Measurements from ENCODE around the gene PHF21B.

DNA sequence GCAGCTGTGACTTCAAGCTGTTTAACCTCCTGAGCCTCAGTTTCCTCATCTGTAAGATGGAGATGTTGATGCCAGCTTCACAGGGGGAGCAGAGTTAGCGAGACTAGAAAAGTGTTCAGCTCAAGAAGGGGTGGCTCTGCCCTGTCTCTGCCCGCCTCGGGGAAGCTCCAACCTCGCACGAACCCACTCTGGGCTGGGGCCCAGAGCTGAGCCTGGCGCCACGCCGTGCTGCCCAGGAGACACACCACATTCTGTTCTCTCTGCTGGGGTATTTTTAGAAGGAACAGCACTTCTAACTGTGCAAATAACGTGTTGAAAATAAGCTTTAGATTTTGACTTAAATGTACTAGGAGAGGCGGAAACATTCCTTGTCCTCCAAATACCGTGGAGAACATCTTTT lies 74.1 kb downstream of the PHF21B start:
- TF ChIP-seq CTCF (conservative IDR thresholded peaks at IDR 0.05 in 1 of 2, IDR thresholded peaks at IDR 0.05 in 1 of 2; ENCODE audit: low read depth in 1 of 2, low read length in 2 of 2): no peak
- no peak for TF ChIP-seq EZH2 (IDR thresholded peaks at IDR 0.05; ENCODE audit: low read length, missing control alignments)
